ENCODE results near the gene MDM2. TPM values are rescaled to one million over a fixed set of nuclear protein-coding genes. Genes with fewer than 3 reads are reported as not detected.

The MDM2 gene
- total and polyA plus RNA-seq, 2 of the 8 experiments (the other 6 are each of a cell fraction or from before 2014, with no cell fraction given): 15.1 to 115 TPM

DNA sequence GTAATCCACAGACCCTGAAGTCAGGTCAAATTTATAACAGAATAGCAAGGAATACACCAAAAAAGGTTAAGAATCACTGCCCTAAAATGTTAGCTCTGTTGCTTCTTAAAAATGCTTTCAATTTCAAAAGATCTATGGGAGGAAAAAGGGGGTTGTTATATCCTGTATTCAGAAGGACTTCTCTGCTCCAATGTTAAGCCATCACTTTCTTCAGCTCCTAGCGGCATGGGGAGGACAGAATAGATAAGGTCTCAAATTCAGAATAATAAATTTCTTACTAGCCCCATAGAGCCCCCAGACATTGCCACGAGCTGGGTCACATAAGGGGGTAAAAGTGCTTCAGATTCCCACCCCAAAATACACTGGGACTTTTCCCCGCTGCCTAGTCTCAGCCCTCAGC, 75.2 kb downstream of the MDM2 start (continued):
- no peak for TF ChIP-seq CHD7 (IDR thresholded peaks at IDR 0.05; ENCODE audit: insufficient replicate concordance, low read length)
- no peak for TF ChIP-seq CHD2 (IDR thresholded peaks at IDR 0.05; ENCODE audit: low read length)
- TF ChIP-seq NRF1 (IDR thresholded peaks at IDR 0.05; ENCODE audit: low read depth, low read length): no peak
- TF ChIP-seq, protein P1, sequence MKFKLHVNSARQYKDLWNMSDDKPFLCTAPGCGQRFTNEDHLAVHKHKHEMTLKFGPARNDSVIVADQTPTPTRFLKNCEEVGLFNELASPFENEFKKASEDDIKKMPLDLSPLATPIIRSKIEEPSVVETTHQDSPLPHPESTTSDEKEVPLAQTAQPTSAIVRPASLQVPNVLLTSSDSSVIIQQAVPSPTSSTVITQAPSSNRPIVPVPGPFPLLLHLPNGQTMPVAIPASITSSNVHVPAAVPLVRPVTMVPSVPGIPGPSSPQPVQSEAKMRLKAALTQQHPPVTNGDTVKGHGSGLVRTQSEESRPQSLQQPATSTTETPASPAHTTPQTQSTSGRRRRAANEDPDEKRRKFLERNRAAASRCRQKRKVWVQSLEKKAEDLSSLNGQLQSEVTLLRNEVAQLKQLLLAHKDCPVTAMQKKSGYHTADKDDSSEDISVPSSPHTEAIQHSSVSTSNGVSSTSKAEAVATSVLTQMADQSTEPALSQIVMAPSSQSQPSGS (IDR thresholded peaks at IDR 0.05; ENCODE audit: low read length): no peak
- no peak for TF ChIP-seq SP1 (IDR thresholded peaks at IDR 0.05; ENCODE audit: low read depth, low read length)
- no peak for TF ChIP-seq EZH2 (IDR thresholded peaks at IDR 0.05; ENCODE audit: low read depth, low read length, severe bottlenecking)

Measured in H1 (cell line).